Astrocyte (in vitro differentiated cells and primary cell): ENCODE measurements around the gene PEX5L. TPM values are rescaled to one million over a fixed set of nuclear protein-coding genes. Genes with fewer than 3 reads are reported as not detected.

Experiments
- DNase-seq: peaks from one replicate; pipeline ENCODE4 v3.0.0-alpha.2; 2010; ENCODE audit warnings: low read depth
- FAIRE-seq: peaks from 2 replicates; lab custom pipeline; 2011; peaks lifted over from hg19 to GRCh38; lab: Jason Lieb, UNC
- H2AFZ ChIP-seq: 2 replicates; pipeline ENCODE4 v1.6.0; 2012; ENCODE audit warnings: low read depth, low read length, inconsistent platforms
- H3K27ac ChIP-seq: 2 replicates; pipeline ENCODE4 v1.5.1; 2011; ENCODE audit warnings: low read depth, low read length, inconsistent platforms
- H3K27me3 ChIP-seq: 2 replicates; pipeline ENCODE4 v1.6.0; 2011; ENCODE audit warnings: low read length, inconsistent platforms; ENCODE audit not compliant: insufficient read depth
- H3K36me3 ChIP-seq: 2 replicates; pipeline ENCODE4 v1.5.1; 2011; ENCODE audit warnings: low read length, inconsistent platforms; ENCODE audit not compliant: insufficient read depth
- H3K4me1 ChIP-seq: 2 replicates; pipeline ENCODE4 v1.5.1; 2011; ENCODE audit warnings: low read length, inconsistent platforms; ENCODE audit not compliant: insufficient read depth
- H3K4me2 ChIP-seq: 2 replicates; pipeline ENCODE4 v1.6.0; 2012; ENCODE audit warnings: low read length, inconsistent platforms
- H3K4me3 ChIP-seq: 2 replicates; pipeline ENCODE4 v1.5.1; 2011; ENCODE audit warnings: low read depth, mild to moderate bottlenecking, low read length, inconsistent platforms; ENCODE audit not compliant: insufficient read depth
- H3K79me2 ChIP-seq: 2 replicates; pipeline ENCODE4 v1.6.0; 2012; ENCODE audit warnings: mild to moderate bottlenecking, low read length, inconsistent platforms; ENCODE audit not compliant: insufficient read depth
- H3K9ac ChIP-seq: 2 replicates; pipeline ENCODE4 v1.6.0; 2012; ENCODE audit warnings: mild to moderate bottlenecking, low read length, inconsistent platforms
- H3K9me3 ChIP-seq: 2 replicates; pipeline ENCODE4 v1.5.1; 2012; ENCODE audit warnings: low read depth, mild to moderate bottlenecking, low read length, inconsistent platforms; ENCODE audit not compliant: insufficient read depth
- H4K20me1 ChIP-seq: 2 replicates; pipeline ENCODE4 v1.6.0; 2012; ENCODE audit warnings: low read length, inconsistent platforms; ENCODE audit not compliant: insufficient read depth
- H3K27ac Mint-ChIP-seq: one replicate; pipeline ENCODE4 v1.8.0; 2021; ENCODE audit warnings: mild to moderate bottlenecking, mixed read lengths; ENCODE audit not compliant: unreplicated experiment
- H3K27me3 Mint-ChIP-seq: one replicate; pipeline ENCODE4 v1.8.0; 2021; ENCODE audit warnings: low read depth, mixed read lengths; ENCODE audit not compliant: unreplicated experiment
- H3K36me3 Mint-ChIP-seq: one replicate; pipeline ENCODE4 v1.8.0; 2021; ENCODE audit warnings: low read depth, mixed read lengths; ENCODE audit not compliant: unreplicated experiment
- H3K4me1 Mint-ChIP-seq: one replicate; pipeline ENCODE4 v1.8.0; 2021; ENCODE audit warnings: low read depth, mixed read lengths; ENCODE audit not compliant: unreplicated experiment
- H3K4me3 Mint-ChIP-seq: one replicate; pipeline ENCODE4 v1.8.0; 2021; ENCODE audit warnings: mild to moderate bottlenecking, moderate library complexity, mixed read lengths; ENCODE audit not compliant: unreplicated experiment
- H3K9me3 Mint-ChIP-seq: one replicate; pipeline ENCODE4 v1.8.0; 2021; ENCODE audit warnings: mild to moderate bottlenecking, mixed read lengths; ENCODE audit not compliant: unreplicated experiment
- EZH2 ChIP-seq: IDR thresholded peaks from 2 replicates; pipeline ENCODE4 v1.6.1; 2012; ENCODE audit warnings: mild to moderate bottlenecking, low read length, inconsistent platforms; ENCODE audit not compliant: insufficient read depth
- total RNA-seq: library from RNA; stranded (reverse); gene quantifications from 2 replicates; pipeline ENCODE4 v1.2.1, GENCODE V29; 2021
- TF ChIP-seq, protein P1 (sequence below): IDR thresholded peaks from 2 replicates; pipeline ENCODE4 v1.5.1; 2011; ENCODE audit warnings: low read depth, mild to moderate bottlenecking, inconsistent platforms, low read length, moderate library complexity; ENCODE audit not compliant: insufficient read depth

PEX5L gene
- total RNA-seq, 1 donor from 2014 or later = 0.43 TPM

DNA sequence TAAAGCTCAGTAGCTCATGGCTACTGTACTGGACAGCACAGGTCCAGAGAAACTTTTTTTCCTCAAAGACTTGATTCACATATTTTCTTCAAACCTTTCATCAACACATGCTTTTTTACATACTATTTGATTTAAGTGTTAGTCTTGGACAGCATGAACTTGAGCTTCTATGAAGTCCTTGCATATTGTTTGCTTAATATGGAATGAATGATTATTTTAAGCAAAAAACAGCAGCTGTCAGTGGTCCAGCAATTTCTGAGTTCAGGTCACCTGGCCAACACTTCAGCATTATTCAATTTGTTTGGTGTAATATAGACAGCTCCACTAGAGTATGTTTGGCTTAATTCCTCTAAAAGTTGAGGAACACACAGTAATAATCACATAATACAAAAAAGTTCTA lies 141.4 kb downstream of the PEX5L start:
- Mint-ChIP-seq H3K4me1 (no peaks in the 10 kb centered on the region), H3K27me3 (no peaks in the 10 kb centered on the region), H3K27ac (no peak overlapping the region), H3K9me3 (no peaks in the 10 kb centered on the region), H3K4me3 (no peak overlapping the region), H3K36me3 (no peaks in the 10 kb centered on the region)
- DNase-seq = no peak
- FAIRE-seq = no peak
- Histone ChIP-seq H3K4me3 (no peak overlapping the region), H3K9ac (no peak overlapping the region), H3K36me3 (no peaks in the 10 kb centered on the region), H3K4me2 (no peak overlapping the region), H3K79me2 (no peaks in the 10 kb centered on the region), H4K20me1 (no peaks in the 10 kb centered on the region), H2AFZ (no peak overlapping the region), H3K27ac (no peak overlapping the region), H3K4me1 (no peaks in the 10 kb centered on the region), H3K27me3 (no peaks in the 10 kb centered on the region), H3K9me3 (no peaks in the 10 kb centered on the region)
- no peak for TF ChIP-seq EZH2
- TF ChIP-seq, protein P1, sequence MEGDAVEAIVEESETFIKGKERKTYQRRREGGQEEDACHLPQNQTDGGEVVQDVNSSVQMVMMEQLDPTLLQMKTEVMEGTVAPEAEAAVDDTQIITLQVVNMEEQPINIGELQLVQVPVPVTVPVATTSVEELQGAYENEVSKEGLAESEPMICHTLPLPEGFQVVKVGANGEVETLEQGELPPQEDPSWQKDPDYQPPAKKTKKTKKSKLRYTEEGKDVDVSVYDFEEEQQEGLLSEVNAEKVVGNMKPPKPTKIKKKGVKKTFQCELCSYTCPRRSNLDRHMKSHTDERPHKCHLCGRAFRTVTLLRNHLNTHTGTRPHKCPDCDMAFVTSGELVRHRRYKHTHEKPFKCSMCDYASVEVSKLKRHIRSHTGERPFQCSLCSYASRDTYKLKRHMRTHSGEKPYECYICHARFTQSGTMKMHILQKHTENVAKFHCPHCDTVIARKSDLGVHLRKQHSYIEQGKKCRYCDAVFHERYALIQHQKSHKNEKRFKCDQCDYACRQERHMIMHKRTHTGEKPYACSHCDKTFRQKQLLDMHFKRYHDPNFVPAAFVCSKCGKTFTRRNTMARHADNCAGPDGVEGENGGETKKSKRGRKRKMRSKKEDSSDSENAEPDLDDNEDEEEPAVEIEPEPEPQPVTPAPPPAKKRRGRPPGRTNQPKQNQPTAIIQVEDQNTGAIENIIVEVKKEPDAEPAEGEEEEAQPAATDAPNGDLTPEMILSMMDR = no peak

DNA sequence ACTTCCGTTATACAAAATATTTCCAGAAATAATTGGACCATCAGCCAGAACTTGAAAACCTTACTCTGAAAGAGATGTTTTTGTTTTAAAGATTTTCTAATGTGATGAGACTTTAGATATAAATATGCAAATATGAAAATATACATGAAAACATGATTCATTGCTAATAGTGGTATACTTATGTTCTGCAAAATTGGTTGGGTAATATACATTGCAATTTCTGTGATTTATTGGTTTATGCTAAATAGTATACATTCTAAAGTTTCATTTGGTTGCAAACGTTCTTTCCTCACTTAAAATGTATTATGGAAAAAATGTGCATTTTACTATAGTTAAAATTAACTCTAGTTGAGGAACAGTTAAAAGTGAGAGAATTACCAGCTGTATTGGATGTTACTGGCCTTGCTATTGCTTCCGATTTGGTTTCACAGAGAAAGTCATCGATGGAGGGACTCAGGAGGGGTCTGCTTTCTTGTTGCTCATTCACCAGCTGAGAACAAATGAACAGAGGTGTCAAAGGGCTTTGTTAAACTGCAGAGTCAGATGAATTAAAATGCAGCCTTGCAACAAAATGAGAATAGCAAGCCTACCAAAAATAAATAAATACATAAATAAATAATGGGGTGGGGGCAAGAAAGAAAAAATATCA lies 149.3 kb downstream of the PEX5L start:
- no peak overlapping the region for H3K27ac ChIP-seq
- FAIRE-seq (no peak), DNase-seq (no peak)
- no peaks in the 10 kb centered on the region for H3K27me3 ChIP-seq
- no peak overlapping the region for H3K4me2 ChIP-seq
- no peaks in the 10 kb centered on the region for H3K36me3 ChIP-seq
- Mint-ChIP-seq H3K4me1 (no peaks in the 10 kb centered on the region), H3K9me3 (no peaks in the 10 kb centered on the region), H3K36me3 (no peaks in the 10 kb centered on the region), H3K4me3 (no peak overlapping the region), H3K27me3 (no peaks in the 10 kb centered on the region), H3K27ac (no peak overlapping the region)
- TF ChIP-seq, protein P1 = no peak
- TF ChIP-seq EZH2 = no peak
- no peaks in the 10 kb centered on the region for H3K79me2 ChIP-seq
- no peak overlapping the region for H2AFZ ChIP-seq
- H3K4me1 ChIP-seq = no peaks in the 10 kb centered on the region
- H4K20me1 ChIP-seq = no peaks in the 10 kb centered on the region
- no peak overlapping the region for H3K4me3 ChIP-seq
- no peak overlapping the region for H3K9ac ChIP-seq
- no peaks in the 10 kb centered on the region for H3K9me3 ChIP-seq

GRCh38 chr3:179885950-179886349 lies 150.8 kb downstream of the PEX5L start:
- no peaks in the 10 kb centered on the region for H3K9me3 Mint-ChIP-seq
- Histone ChIP-seq H3K4me1 (no peaks in the 10 kb centered on the region), H3K4me2 (no peak overlapping the region)

More at GRCh38 chr3:179885950-179886349, 150.8 kb downstream of the PEX5L start:
- Histone ChIP-seq H3K9ac (no peak overlapping the region), H2AFZ (no peak overlapping the region), H3K36me3 (no peaks in the 10 kb centered on the region), H3K27me3 (peaks cover under 1% of the 10 kb centered on the region), H3K9me3 (no peaks in the 10 kb centered on the region), H3K27ac (no peak overlapping the region), H4K20me1 (no peaks in the 10 kb centered on the region), H3K79me2 (no peaks in the 10 kb centered on the region), H3K4me3 (no peak overlapping the region)
- Mint-ChIP-seq H3K27me3 (no peaks in the 10 kb centered on the region), H3K4me1 (no peaks in the 10 kb centered on the region), H3K4me3 (no peak overlapping the region), H3K36me3 (no peaks in the 10 kb centered on the region), H3K27ac (no peak overlapping the region)
- TF ChIP-seq, protein P1 = no peak
- TF ChIP-seq EZH2 = no peak
- DNase-seq = no peak
- FAIRE-seq = no peak
